ENCODE data around the gene SPINK7.

DNA sequence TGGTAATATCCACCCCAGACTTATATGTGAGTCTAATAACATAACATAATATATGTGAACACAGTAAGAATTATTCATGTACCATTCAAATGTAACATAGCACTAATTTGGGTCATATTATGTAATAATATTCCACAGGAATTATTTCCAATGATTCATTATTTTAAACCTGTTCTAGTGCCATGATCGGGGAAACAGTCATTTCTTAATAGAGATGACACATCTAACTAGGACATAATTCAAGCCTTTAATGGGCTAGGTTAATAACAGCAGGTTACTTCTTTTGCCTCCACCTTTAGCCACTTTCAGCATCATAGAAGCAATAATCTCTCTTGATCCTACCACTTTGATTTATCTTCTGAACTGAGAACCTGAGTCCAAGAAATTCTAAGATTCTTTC lies 35.5 kb downstream of the SPINK7 start:
- TF ChIP-seq ZNF274 (IDR thresholded peaks at IDR 0.05; ENCODE audit: low read depth, low read length) (no peak), YY1 (IDR thresholded peaks at IDR 0.05; ENCODE audit: insufficient read depth, insufficient read length) (no peak)

All from NT2/D1 (cell line).